GM18507 (cell line): ENCODE data around the gene GRID1.

Experiments used
- DNase-seq: peaks from one replicate; pipeline ENCODE4 v3.0.0; 2011; ENCODE audit warnings: low read depth; ENCODE audit not compliant: insufficient read length; ENCODE audit errors: extremely low spot score
- FAIRE-seq: peaks from 2 replicates; lab custom pipeline; 2011; peaks lifted over from hg19 to GRCh38; lab: Jason Lieb, UNC

Gene GRID1

GRCh38 chr10:86366033-86366901, at the start of gene GRID1:
GRID1 (minus strand) TSS chr10:86366795.
- DNase-seq (no peak), FAIRE-seq (no peak)

DNA sequence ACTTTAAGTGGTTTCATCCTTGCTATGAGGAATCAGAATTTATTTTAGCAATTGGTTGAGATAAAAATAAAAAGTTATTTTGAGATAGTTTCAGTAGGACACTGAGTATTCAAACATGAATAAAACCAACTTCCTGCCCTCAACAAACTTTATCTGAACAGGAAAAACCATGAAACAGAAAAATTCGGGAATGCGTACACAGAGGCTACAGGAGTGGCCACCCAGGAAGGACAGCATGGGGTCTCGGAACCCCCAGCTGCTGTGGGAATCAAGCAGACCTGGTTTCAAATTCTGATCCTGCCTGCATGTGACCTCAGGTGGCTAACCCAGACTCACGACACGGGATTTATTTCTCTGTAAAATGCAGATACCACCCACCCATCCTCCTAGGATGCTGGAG, 49.0 kb upstream of the GRID1 start:
- FAIRE-seq (no peak), DNase-seq (no peak)

DNA sequence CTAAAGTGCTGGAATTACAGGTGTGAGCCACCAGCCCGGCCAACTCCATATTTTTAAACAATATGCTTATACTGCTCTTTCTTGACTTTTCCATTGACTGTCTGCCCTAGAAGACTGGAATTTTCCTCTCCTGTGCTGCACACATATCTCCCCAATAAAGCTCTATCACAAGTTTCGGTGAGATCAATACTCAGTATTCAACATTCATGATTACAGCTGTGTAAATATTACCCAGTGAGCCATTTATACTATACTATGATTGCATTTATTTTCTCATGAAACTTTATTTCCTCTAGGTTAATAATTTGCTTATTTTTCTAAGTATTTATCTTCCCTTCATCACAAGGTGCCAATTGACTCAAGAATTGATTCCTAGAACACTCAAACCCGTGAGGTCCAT, 48.5 kb upstream of the GRID1 start:
- FAIRE-seq, result peak; percentile 41
- DNase-seq, result no peak

GRCh38 chr10:86413046-86413728, 46.6 kb upstream of the GRID1 start:
- FAIRE-seq, result peak; percentile 97
- DNase-seq, result no peak

DNA sequence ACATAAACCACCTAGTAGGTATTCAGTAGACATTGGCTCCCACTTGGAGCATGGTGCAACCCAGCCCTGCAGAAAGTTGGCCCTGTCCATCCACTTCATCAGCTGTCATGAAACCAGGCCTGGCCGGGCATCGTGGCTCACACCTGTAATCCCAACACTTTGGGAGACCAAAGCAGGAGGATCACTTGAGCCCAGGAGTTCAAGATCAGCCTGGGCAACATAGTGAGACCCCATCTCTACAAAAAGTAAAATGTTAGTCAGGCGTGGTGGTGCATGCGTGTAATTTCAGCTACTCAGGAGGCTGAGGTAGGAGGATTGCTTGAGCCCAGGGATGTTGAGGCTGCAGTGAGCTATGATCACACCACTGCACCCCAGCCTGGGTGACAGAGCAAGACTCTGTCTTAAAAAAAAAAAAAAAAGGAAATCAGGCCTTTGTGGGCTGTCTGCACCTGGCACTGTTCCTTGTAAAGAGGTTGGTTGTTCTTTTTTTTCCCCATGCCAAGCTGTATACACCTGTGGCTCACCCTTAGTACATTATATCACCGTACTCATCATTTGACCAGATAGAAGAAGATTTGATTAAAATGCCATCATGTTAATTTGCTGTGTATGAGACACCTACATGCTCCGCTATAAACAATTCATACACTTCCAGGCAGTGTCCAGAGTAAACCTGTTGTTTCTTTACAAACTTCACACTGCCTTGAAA, 45.4 kb upstream of the GRID1 start:
- DNase-seq (no peak), FAIRE-seq (peak; percentile 75)

DNA sequence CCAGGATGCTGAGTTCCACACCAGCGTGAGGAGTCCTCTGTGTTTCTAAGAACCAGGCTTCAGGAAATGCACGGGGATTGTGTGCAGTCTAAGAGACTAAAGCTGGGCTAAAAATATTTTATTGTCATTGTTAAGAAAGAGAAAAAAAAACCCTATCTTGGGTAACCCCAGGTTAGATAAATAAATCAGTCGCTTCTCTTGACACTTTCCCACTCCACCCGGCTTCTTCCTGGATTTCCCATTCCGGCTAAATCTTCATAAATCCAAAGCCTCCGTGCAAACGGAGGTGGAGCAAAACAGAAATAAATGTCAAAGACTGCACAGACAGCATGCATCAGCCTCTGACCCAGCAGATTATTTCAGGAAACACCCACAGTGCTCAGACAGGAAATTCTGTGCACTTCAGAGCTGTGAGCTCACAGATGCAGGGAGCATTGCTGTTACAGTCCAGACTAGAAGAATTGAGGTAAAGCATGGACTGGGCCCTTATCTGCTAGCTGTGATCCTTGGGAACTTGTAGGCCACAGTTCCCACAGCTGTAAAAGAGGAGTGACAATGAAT, 44.8 kb upstream of the GRID1 start:
- FAIRE-seq (peak; percentile 97), DNase-seq (no peak)

DNA sequence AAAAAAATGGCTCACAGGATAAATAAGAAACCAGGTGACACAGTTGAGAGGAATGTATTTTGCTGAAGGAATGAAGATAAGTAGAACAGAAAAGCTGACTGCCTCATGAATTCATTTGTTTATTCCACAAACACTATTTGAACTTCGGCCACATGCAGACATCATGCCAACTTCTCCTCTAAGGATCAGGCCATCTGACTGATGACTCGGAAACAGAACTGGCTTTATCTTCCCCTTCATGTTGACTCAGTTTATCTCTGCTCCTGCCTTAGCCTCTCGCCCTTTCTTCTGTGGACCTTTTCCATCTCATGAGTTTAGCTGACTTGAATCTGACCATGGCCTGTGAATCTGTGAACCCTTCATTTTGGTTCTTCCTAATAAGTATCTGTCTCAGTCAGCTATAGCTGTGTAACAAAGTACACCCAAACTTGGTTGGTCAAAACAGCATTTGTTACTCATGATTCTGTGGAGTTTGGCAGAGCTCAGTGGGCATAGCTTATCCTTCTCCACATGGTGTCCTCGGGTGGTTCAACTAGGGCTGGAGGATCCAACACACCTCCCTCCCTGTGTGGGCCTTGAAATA, 44.0 kb upstream of the GRID1 start:
- no peak for FAIRE-seq
- DNase-seq, result no peak

GRCh38 chr10:86409183-86409582, 42.6 kb upstream of the GRID1 start:
- FAIRE-seq, result no peak

DNA sequence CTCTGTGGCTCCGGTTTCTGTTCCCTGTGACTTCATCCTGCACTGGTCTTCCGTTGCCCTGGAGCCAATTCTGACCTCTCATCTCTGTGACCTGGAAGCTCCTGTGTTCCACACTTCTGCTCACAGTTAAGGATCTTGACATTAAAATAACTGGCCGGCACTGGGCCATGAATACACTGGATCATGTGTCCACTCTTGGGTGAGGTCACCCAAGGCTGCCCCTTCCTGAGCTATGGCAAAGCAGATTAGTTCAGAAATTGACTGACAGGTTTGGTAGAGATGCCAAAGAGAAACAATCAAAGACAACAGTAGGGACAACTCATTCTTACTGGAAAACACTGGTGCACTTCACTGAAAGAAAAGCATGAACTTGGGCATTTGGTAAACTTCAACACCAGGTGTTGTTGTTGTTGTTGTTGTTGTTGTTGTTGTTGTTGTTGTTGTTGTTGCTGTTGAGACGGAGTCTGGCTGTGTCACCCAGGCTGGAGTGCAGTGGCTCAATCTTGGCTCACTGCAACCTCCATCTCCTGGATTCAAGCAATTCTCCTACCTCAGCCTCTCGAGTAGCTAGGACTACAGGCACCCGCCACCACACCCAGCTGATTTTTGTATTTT, 36.7 kb upstream of the GRID1 start:
- DNase-seq, result no peak
- no peak for FAIRE-seq

More at GRCh38 chr10:86409183-86409582, 42.6 kb upstream of the GRID1 start:
- DNase-seq, result no peak

DNA sequence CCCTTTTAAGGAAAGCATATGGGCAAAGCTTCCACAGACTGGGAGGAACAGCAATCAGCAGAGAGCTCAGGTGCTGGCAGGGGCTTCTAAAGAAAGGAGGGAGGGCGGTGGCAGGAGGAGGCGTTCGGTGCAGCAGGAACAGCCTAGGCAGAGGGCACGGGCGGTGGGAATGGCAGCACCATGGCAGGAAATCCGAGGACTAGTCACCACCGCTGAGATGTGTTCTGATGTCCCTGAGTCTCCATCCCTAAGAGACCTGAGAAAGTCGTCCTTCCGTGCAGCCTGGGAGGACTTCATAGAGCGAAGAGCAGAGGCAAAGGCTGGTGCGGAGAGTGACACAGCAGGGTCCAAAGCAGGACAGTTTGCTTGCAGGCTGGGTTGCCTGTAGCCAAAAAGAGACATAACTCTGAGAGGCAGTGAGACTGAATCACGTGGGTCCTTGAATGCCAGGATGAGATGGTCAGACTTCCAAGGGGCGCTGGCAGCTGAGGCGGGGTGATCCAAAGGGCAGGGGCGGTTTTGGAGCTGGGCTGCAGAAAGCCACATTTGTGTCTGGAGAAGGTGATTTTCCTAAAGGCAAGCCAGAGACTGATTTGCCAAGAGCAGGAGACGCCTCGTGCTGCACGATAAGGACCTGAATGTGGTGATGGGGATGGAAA, 35.8 kb upstream of the GRID1 start:
- no peak for FAIRE-seq
- DNase-seq, result no peak

- FAIRE-seq (no peak), DNase-seq (no peak)
Measured at GRCh38 chr10:86401588-86402282, 35.1 kb upstream of the GRID1 start.

GRCh38 chr10:86400705-86401587, 34.4 kb upstream of the GRID1 start:
- DNase-seq (no peak), FAIRE-seq (peak; percentile 36)

- peak; percentile 84 for DNase-seq
- peak; percentile 95 for FAIRE-seq
Measured at GRCh38 chr10:86399879-86400704, 33.5 kb upstream of the GRID1 start.

DNA sequence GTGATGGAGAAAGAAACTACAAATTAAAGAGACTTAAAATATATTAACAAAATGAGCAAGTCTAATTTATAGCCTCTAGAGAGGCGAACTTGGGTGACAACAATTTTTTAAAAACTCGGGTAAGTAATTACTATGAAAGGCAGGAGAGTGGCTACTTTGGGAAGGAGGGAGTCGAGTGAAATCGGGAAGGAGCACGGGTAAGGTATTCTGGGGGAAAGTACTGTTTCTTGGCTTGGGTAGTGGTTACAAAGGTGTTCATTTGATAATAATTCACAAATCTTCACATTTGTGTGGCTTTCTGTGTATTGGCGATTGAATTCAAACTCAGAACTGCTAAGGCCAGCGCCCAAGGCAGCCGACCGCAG, 32.9 kb upstream of the GRID1 start:
- no peak for FAIRE-seq
- no peak for DNase-seq

- FAIRE-seq, result no peak
Measured at GRCh38 chr10:86397120-86397519, 30.5 kb upstream of the GRID1 start.

GRCh38 chr10:86393862-86394455, 27.4 kb upstream of the GRID1 start:
- no peak for DNase-seq
- FAIRE-seq, result peak; percentile 60

More at GRCh38 chr10:86397120-86397519, 30.5 kb upstream of the GRID1 start:
- DNase-seq, result no peak
